Testis (tissue), 3 donors: ENCODE data around the gene TRPC3. TPM values are rescaled to one million over a fixed set of nuclear protein-coding genes. Genes with fewer than 3 reads are reported as not detected.

ENCODE experiments used
- DNase-seq: peaks from one replicate; pipeline ENCODE4 v3.0.0-alpha.2; 2019
- H3K27ac ChIP-seq, 2 donors: fragments of 200-600 bp; sonication (generic); one replicate each; pipeline ENCODE4 v1.5.1; 2019
- H3K27me3 ChIP-seq: fragments of 200-600 bp; sonication (generic); one replicate; pipeline ENCODE4 v1.5.1; 2019
- H3K36me3 ChIP-seq: fragments of 200-600 bp; sonication (generic); one replicate; pipeline ENCODE4 v1.5.1; 2017; ENCODE audit warnings: low read depth; ENCODE audit errors: missing control alignments
- H3K4me1 ChIP-seq: fragments of 200-600 bp; sonication (generic); one replicate; pipeline ENCODE4 v1.5.1; 2019
- H3K4me3 ChIP-seq, 2 donors: fragments of 200-600 bp; sonication (generic); one replicate each; pipeline ENCODE4 v1.5.1; 2017 to 2019
- H3K9me3 ChIP-seq: fragments of 200-600 bp; sonication (generic); one replicate; pipeline ENCODE4 v1.5.1; 2017
- CTCF ChIP-seq, 3 experiments: fragments of 450-650 bp in 2 of 3; fragments of 200-600 bp in 1 of 3; sonication (generic) in 1 of 3; IDR thresholded peaks; one replicate each; pipeline ENCODE4 v1.5.1; 2016 to 2019; ENCODE audit warnings: antibody characterized with exemption in 3 of 3, mild to moderate bottlenecking in 2 of 3, moderate library complexity in 1 of 3
- POLR2A ChIP-seq: fragments of 450-650 bp; IDR thresholded peaks from one replicate; pipeline ENCODE4 v1.6.1; 2017; ENCODE audit warnings: antibody characterized with exemption, mild to moderate bottlenecking, moderate library complexity
- WGBS, 2 donors: methylation state at CpG; one replicate each; pipeline ENCODE4 v1.1.5; 2018; 5-methylcytosine and 5-hydroxymethylcytosine counted together
- intact Hi-C: fragments of 100-400 bp; cut with DNase I; formaldehyde crosslinking; loops from one replicate; pipeline ENCODE4 v1.15.1; 2023; ENCODE audit warnings: low total_unique reads
- polyA plus RNA-seq: library from polyadenylated mRNA; stranded (reverse); fragments of 350-450 nt; fragmentation: Illumina TruSeq; extraction: RNeasy Lipid Tissue Mini Kit (QIAGEN cat#74804); gene quantifications from one replicate; pipeline ENCODE4 v1.2.3, GENCODE V29; 2014; ENCODE audit warnings: low read depth, low replicate concordance; ENCODE audit not compliant: insufficient read depth
- total RNA-seq, 2 donors: library from RNA; depleted of rRNA; stranded (reverse); fragments of >200 nt; gene quantifications; one replicate each; pipeline ENCODE4 v1.2.3, GENCODE V29; 2016

The TRPC3 gene
- total and polyA plus RNA-seq, 3 donors from 2014 or later, result 0.57 to 3.7 (median 1.9) TPM

- Histone ChIP-seq H3K4me1 (no peaks in the 10 kb centered on the region), H3K9me3 (no peaks in the 10 kb centered on the region), H3K4me3 (no peak overlapping the region), H3K27me3 (no peaks in the 10 kb centered on the region), H3K27ac (no peak overlapping the region), H3K36me3 (no peaks in the 10 kb centered on the region)
- intact Hi-C loops, result no loop called here
- no peak for DNase-seq
- TF ChIP-seq CTCF (IDR thresholded peaks at IDR 0.05), result no peak
- 94 to 100% methylated on average over 2 of the region's 2 CpGs for WGBS, 2 donors
Measured at GRCh38 chr4:121885115-121885514, 66.7 kb downstream of the TRPC3 start.

GRCh38 chr4:121881158-121881557 is 70.7 kb downstream of the TRPC3 start:
- intact Hi-C loops, result no loop called here
- DNase-seq, result no peak
- Histone ChIP-seq H3K9me3 (no peaks in the 10 kb centered on the region), H3K27me3 (no peaks in the 10 kb centered on the region), H3K4me1 (no peaks in the 10 kb centered on the region), H3K4me3 (no peak overlapping the region), H3K27ac (no peak overlapping the region), H3K36me3 (no peaks in the 10 kb centered on the region)
- TF ChIP-seq POLR2A (no peak), CTCF (IDR thresholded peaks at IDR 0.05) (no peak)
- 74 to 86% methylated on average over 3 of the region's 3 CpGs for WGBS, 2 donors

DNA sequence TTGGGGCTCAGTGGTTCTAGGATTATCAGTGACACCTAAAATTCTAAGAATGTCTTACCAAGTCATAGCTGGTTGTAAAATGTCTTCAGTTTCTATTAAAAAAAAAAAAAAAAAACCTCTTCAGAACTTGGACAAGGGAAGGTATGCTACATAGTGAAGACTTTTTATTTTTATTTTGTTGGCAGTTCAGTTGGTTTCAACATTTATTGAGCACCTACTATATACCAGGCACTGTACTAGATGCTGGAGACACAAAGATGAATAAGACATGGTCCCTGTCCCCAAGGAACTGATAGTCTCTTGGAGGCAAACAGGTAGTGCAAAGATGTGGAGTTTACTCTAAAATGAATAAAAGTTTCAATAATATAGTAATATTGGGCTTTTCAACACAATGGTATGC is 72.7 kb downstream of the TRPC3 start:
- H3K36me3 ChIP-seq, result no peaks in the 10 kb centered on the region
- TF ChIP-seq CTCF (IDR thresholded peaks at IDR 0.05), result no peak
- TF ChIP-seq POLR2A, result no peak
- no peak overlapping the region for H3K4me3 ChIP-seq
- no peaks in the 10 kb centered on the region for H3K9me3 ChIP-seq
- DNase-seq, result no peak
- H3K27ac ChIP-seq, result no peak overlapping the region
- H3K27me3 ChIP-seq, result no peaks in the 10 kb centered on the region
- intact Hi-C loops, result no loop called here
- no peaks in the 10 kb centered on the region for H3K4me1 ChIP-seq

DNA sequence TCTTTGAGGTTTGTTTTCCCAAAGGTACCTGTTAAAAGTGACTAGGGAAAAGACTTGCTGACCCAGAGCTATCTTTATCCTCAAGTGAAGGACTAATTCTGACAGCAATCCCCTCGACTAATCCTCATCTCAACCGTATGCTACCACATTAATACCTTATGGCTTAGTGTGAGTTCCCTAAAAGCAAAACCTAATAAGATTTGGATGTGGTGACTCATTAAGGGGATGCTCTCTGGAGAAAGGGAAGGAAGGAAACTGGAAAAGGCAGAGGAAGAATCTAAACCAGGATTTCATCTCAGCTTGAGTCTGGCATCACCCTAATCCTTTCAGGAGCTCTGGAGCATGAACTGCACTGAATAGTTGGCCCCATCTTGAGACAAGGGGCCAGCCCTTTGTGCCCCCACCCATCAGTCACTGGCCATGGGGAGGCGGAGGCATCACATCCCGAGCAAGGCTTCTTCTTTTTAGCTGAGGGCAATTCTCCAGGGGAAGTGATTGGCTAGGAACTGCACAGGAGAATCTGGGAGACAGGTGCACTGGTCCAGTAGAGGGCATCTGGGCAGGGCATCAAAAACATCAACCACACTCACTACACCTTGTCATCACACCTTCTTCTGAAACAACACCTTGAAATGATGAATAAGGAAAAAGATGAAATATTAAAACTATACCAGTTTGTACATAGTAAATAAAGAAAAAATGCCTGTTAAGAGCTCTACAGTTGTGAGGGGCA is 74.7 kb downstream of the TRPC3 start:
- Histone ChIP-seq H3K4me3 (no peak overlapping the region), H3K27me3 (no peaks in the 10 kb centered on the region), H3K9me3 (no peaks in the 10 kb centered on the region), H3K27ac (no peak overlapping the region), H3K36me3 (no peaks in the 10 kb centered on the region), H3K4me1 (no peaks in the 10 kb centered on the region)
- 66 to 73% methylated on average over 4 of the region's 4 CpGs for WGBS, 2 donors
- intact Hi-C loops, result no loop called here
- TF ChIP-seq CTCF (IDR thresholded peaks at IDR 0.05), result no peak
- no peak for TF ChIP-seq POLR2A
- DNase-seq, result no peak

GRCh38 chr4:121876070-121876469 is 75.8 kb downstream of the TRPC3 start:
- Histone ChIP-seq H3K27ac (no peak overlapping the region), H3K27me3 (no peaks in the 10 kb centered on the region), H3K4me1 (no peaks in the 10 kb centered on the region), H3K36me3 (no peaks in the 10 kb centered on the region), H3K9me3 (no peaks in the 10 kb centered on the region), H3K4me3 (no peak overlapping the region)
- WGBS, 2 donors, result 90 to 95% methylated on average over 6 of the region's 6 CpGs
- DNase-seq, result no peak
- TF ChIP-seq CTCF (IDR thresholded peaks at IDR 0.05) (no peak), POLR2A (no peak)
- intact Hi-C loops, result no loop called here
